ENCODE data around the gene SLC33A1. TPM values are rescaled to one million over a fixed set of nuclear protein-coding genes. Genes with fewer than 3 reads are reported as not detected.
A peak's percentile ranks its signal among the peaks of the same experiment; 100 is the strongest.

SLC33A1 gene
- total RNA-seq, 1 donor: 36.9 TPM

GRCh38 chr3:155785662-155786295 lies 68.4 kb downstream of the SLC33A1 start:
- no peaks in the 10 kb centered on the region for H3K4me1 ChIP-seq (ENCODE audit: insufficient read depth, low read length)
- H3K4me3 ChIP-seq (ENCODE audit: insufficient read depth, low read length): no peak overlapping the region
- H3K27me3 ChIP-seq (ENCODE audit: insufficient read depth, low read length): no peaks in the 10 kb centered on the region
- H3K9me3 ChIP-seq (ENCODE audit: low read depth, low read length): no peaks in the 10 kb centered on the region
- no peaks in the 10 kb centered on the region for H3K79me2 ChIP-seq (ENCODE audit: insufficient read depth, low read length)
- no peak overlapping the region for H2AFZ ChIP-seq (ENCODE audit: low read length)
- H4K20me1 ChIP-seq (ENCODE audit: insufficient read depth, low read length): no peaks in the 10 kb centered on the region
- no peaks in the 10 kb centered on the region for H3K36me3 ChIP-seq (ENCODE audit: insufficient read depth, low read length)
- TF ChIP-seq, protein P1, sequence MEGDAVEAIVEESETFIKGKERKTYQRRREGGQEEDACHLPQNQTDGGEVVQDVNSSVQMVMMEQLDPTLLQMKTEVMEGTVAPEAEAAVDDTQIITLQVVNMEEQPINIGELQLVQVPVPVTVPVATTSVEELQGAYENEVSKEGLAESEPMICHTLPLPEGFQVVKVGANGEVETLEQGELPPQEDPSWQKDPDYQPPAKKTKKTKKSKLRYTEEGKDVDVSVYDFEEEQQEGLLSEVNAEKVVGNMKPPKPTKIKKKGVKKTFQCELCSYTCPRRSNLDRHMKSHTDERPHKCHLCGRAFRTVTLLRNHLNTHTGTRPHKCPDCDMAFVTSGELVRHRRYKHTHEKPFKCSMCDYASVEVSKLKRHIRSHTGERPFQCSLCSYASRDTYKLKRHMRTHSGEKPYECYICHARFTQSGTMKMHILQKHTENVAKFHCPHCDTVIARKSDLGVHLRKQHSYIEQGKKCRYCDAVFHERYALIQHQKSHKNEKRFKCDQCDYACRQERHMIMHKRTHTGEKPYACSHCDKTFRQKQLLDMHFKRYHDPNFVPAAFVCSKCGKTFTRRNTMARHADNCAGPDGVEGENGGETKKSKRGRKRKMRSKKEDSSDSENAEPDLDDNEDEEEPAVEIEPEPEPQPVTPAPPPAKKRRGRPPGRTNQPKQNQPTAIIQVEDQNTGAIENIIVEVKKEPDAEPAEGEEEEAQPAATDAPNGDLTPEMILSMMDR (IDR thresholded peaks at IDR 0.05; ENCODE audit: extremely low read depth, low read depth, low read length): no peak
- H3K27ac ChIP-seq (ENCODE audit: low read depth, low read length): no peak overlapping the region
- DNase-seq (ENCODE audit: insufficient read length, low spot score, missing footprints): no peak
- H3K4me2 ChIP-seq (ENCODE audit: insufficient read depth, low read length): no peak overlapping the region

DNA sequence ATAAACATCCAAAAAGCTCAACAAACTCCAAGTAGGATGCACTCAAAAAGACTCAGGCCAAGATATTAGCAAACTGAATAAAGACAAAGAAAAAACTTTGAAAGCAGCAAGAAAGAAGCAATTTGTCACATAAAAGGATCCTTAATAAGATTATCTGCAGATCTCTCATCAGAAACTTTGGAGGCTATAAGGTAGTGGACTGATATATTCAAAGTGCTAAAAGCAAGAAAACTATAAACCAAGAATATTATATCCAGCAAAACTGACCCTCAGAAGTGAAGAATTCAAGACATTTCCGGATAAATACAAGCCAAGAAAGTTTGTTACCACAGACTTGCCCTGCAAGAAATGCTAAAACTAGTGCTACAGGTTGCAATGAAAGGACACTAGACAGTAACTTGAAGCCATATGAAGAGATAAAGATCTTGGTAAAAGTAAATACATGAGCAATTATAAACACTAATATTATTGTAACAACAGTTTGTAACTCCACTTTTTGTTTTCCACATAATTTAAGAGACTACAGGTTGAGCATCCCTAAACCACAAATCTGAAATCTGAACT lies 71.8 kb downstream of the SLC33A1 start:
- no peak for DNase-seq (ENCODE audit: insufficient read length, low spot score, missing footprints)
- Histone ChIP-seq H3K27ac (ENCODE audit: low read depth, low read length) (no peak overlapping the region), H3K4me2 (ENCODE audit: insufficient read depth, low read length) (no peak overlapping the region), H3K79me2 (ENCODE audit: insufficient read depth, low read length) (no peaks in the 10 kb centered on the region), H3K9me3 (ENCODE audit: low read depth, low read length) (no peaks in the 10 kb centered on the region), H4K20me1 (ENCODE audit: insufficient read depth, low read length) (no peaks in the 10 kb centered on the region), H2AFZ (ENCODE audit: low read length) (no peak overlapping the region), H3K4me3 (ENCODE audit: insufficient read depth, low read length) (no peak overlapping the region), H3K27me3 (ENCODE audit: insufficient read depth, low read length) (no peaks in the 10 kb centered on the region), H3K4me1 (ENCODE audit: insufficient read depth, low read length) (peaks cover 7% of the 10 kb centered on the region), H3K36me3 (ENCODE audit: insufficient read depth, low read length) (no peaks in the 10 kb centered on the region)
- TF ChIP-seq, protein P1 (IDR thresholded peaks at IDR 0.05; ENCODE audit: extremely low read depth, low read depth, low read length): no peak

DNA sequence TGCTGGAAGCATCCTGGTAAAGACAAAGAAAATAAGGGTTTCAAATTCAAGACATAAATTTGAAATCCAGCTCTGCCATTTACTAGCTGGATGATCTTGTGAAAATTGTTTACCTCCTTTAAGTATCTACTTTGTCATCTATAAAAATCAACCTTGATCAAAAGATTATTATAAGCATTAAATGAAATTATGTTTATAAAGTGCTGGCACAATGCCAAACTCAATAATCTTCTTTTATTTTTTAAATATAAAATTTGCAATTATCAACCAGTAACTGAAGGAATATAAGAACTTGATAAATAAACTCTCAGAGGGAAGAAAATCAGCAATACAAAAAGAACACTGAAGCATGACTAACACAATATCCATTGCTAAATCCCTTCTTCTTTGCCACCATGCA lies 73.9 kb downstream of the SLC33A1 start:
- no peak for DNase-seq (ENCODE audit: insufficient read length, low spot score, missing footprints)
- no peak overlapping the region for H3K27ac ChIP-seq (ENCODE audit: low read depth, low read length)
- TF ChIP-seq, protein P1 (IDR thresholded peaks at IDR 0.05; ENCODE audit: extremely low read depth, low read depth, low read length): no peak
- H3K27me3 ChIP-seq (ENCODE audit: insufficient read depth, low read length): no peaks in the 10 kb centered on the region
- peaks cover 7% of the 10 kb centered on the region for H3K4me1 ChIP-seq (ENCODE audit: insufficient read depth, low read length)
- no peaks in the 10 kb centered on the region for H3K9me3 ChIP-seq (ENCODE audit: low read depth, low read length)
- H4K20me1 ChIP-seq (ENCODE audit: insufficient read depth, low read length): no peaks in the 10 kb centered on the region
- H3K4me3 ChIP-seq (ENCODE audit: insufficient read depth, low read length): no peak overlapping the region
- no peaks in the 10 kb centered on the region for H3K79me2 ChIP-seq (ENCODE audit: insufficient read depth, low read length)
- H3K36me3 ChIP-seq (ENCODE audit: insufficient read depth, low read length): no peaks in the 10 kb centered on the region
- H3K4me2 ChIP-seq (ENCODE audit: insufficient read depth, low read length): no peak overlapping the region
- H2AFZ ChIP-seq (ENCODE audit: low read length): no peak overlapping the region

- peak; percentile 8 for DNase-seq (ENCODE audit: insufficient read length, low spot score, missing footprints)
- Histone ChIP-seq H3K9me3 (ENCODE audit: low read depth, low read length) (no peaks in the 10 kb centered on the region), H3K4me1 (ENCODE audit: insufficient read depth, low read length) (peaks cover 7% of the 10 kb centered on the region), H3K36me3 (ENCODE audit: insufficient read depth, low read length) (no peaks in the 10 kb centered on the region), H3K27ac (ENCODE audit: low read depth, low read length) (no peak overlapping the region), H3K79me2 (ENCODE audit: insufficient read depth, low read length) (no peaks in the 10 kb centered on the region), H3K27me3 (ENCODE audit: insufficient read depth, low read length) (no peaks in the 10 kb centered on the region), H3K4me3 (ENCODE audit: insufficient read depth, low read length) (no peak overlapping the region), H3K4me2 (ENCODE audit: insufficient read depth, low read length) (no peak overlapping the region), H2AFZ (ENCODE audit: low read length) (no peak overlapping the region), H4K20me1 (ENCODE audit: insufficient read depth, low read length) (no peaks in the 10 kb centered on the region)
- TF ChIP-seq, protein P1 (IDR thresholded peaks at IDR 0.05; ENCODE audit: extremely low read depth, low read depth, low read length): no peak
Measured at GRCh38 chr3:155778462-155778861, 75.8 kb downstream of the SLC33A1 start.

Data from osteoblast (primary cell).